HepG2 (cell line): ENCODE measurements around the gene SULT2B1. TPM values are rescaled to one million over a fixed set of nuclear protein-coding genes. Genes with fewer than 3 reads are reported as not detected.

ENCODE experiments used
- ATAC-seq: fragments of 200-7000 bp; cut with Tn5 transposase; 3 replicates; pipeline ENCODE4 v1.9.1; 2020; ENCODE audit warnings: mild to moderate bottlenecking, moderate library complexity
- BruUV-seq: library from RNA; stranded (reverse); fragments of 400-500 nt; replicated peaks from 2 replicates; lab custom pipeline; 2021; lab: Mats Ljungman, UMichigan
- CTCF ChIA-PET: fragments of 300-600 bp; formaldehyde crosslinking; extraction: SDS; loops from one replicate; lab custom pipeline; 2021; ENCODE audit warnings: low total read pairs, inconsistent platforms, low intra/inter-chr PET ratio; lab: Yijun Ruan, JAX
- POLR2A ChIA-PET: fragments of 350-600 bp; sonication (Branson Sonifier 250); formaldehyde crosslinking; loops from one replicate; lab custom pipeline; 2020; ENCODE audit warnings: antibody characterized with exemption, inconsistent platforms; lab: Yijun Ruan, JAX
- DNase-seq: peaks from one replicate; pipeline ENCODE4 v3.0.0-alpha.2; 2015; ENCODE audit warnings: low spot score
- FAIRE-seq: peaks from 3 replicates; lab custom pipeline; 2011; peaks lifted over from hg19 to GRCh38; lab: Jason Lieb, UNC
- H2AFZ ChIP-seq: one replicate; pipeline ENCODE4 v1.6.1; 2011; ENCODE audit warnings: low read length, inconsistent platforms
- H3K27ac ChIP-seq: fragments of 300-600 bp; 3 replicates; pipeline ENCODE4 v1.8.0; 2011; ENCODE audit warnings: mixed run types, mild to moderate bottlenecking, mixed read lengths, low read length, inconsistent platforms; ENCODE audit not compliant: insufficient read depth; ENCODE audit errors: extremely low read length
- H3K27me3 ChIP-seq, 2 experiments: fragments of 200-600 bp in 1 of 2; 2 replicates in 1 of 2; 3 replicates in 1 of 2; pipeline versions ENCODE4 v1.6.0 to v1.8.0; 2011; ENCODE audit warnings: low read length in 2 of 2, mild to moderate bottlenecking in 2 of 2, moderate library complexity in 2 of 2, inconsistent platforms in 1 of 2; ENCODE audit not compliant: insufficient read depth in 2 of 2, control insufficient read depth in 1 of 2
- H3K36me3 ChIP-seq, 2 experiments: fragments of 200-600 bp in 1 of 2; replicated peaks in 1 of 2; 2 replicates in 1 of 2; 3 replicates in 1 of 2; pipeline versions ENCODE4 v1.5.1 to v1.8.0; 2011; ENCODE audit warnings: low read length in 2 of 2, inconsistent platforms in 1 of 2; ENCODE audit not compliant: insufficient read depth in 2 of 2, control insufficient read depth in 1 of 2
- H3K4me1 ChIP-seq: 2 replicates; pipeline ENCODE4 v1.5.1; 2012; ENCODE audit warnings: low read length, inconsistent platforms; ENCODE audit not compliant: insufficient read depth
- H3K4me2 ChIP-seq: 2 replicates; pipeline ENCODE4 v1.6.0; 2011; ENCODE audit warnings: low read depth, low read length, inconsistent platforms
- H3K4me3 ChIP-seq, 3 experiments: fragments of 200-600 bp in 1 of 3; sonication (generic), shearing (Covaris generic) in 1 of 3; replicated peaks in 1 of 3; 2 replicates each; pipeline ENCODE4 v1.5.1; 2011 to 2016; ENCODE audit warnings: low read length in 3 of 3, inconsistent platforms in 2 of 3, low read depth in 2 of 3, mild to moderate bottlenecking in 2 of 3, control low read depth in 1 of 3, mixed read lengths in 1 of 3; ENCODE audit not compliant: insufficient read depth in 1 of 3
- H3K79me2 ChIP-seq: one replicate; pipeline ENCODE4 v1.6.1; 2011; ENCODE audit warnings: low read length, inconsistent platforms; ENCODE audit not compliant: insufficient read depth
- H3K9ac ChIP-seq: 2 replicates; pipeline ENCODE4 v1.6.0; 2011; ENCODE audit warnings: mild to moderate bottlenecking, low read depth, low read length, inconsistent platforms; ENCODE audit not compliant: insufficient read depth
- H3K9me3 ChIP-seq: 2 replicates; pipeline ENCODE4 v1.5.1; 2012; ENCODE audit warnings: mild to moderate bottlenecking, low read length
- H4K20me1 ChIP-seq: 2 replicates; pipeline ENCODE4 v1.6.0; 2011; ENCODE audit warnings: inconsistent platforms, mild to moderate bottlenecking, low read length, moderate library complexity; ENCODE audit not compliant: insufficient read depth
- AGO1 ChIP-seq: fragments of 200-400 bp; formaldehyde crosslinking; IDR thresholded peaks from 2 replicates; pipeline ENCODE4 v1.6.1; 2017; ENCODE audit warnings: mild to moderate bottlenecking, low read depth, low read length, moderate library complexity; ENCODE audit not compliant: poor library complexity, severe bottlenecking
- GATA4 ChIP-seq: sonication (generic); IDR thresholded peaks from 2 replicates; pipeline ENCODE4 v1.6.1; 2016; ENCODE audit warnings: antibody characterized with exemption, low read depth, borderline replicate concordance
- HNRNPH1 ChIP-seq: fragments of 200-400 bp; formaldehyde crosslinking; optimal IDR thresholded peaks from 2 replicates; pipeline ENCODE3; 2017; ENCODE audit warnings: mild to moderate bottlenecking, low read depth, low read length
- HNRNPL ChIP-seq: fragments of 200-400 bp; formaldehyde crosslinking; IDR thresholded peaks from 2 replicates; pipeline ENCODE4 v1.6.1; 2017; ENCODE audit warnings: mild to moderate bottlenecking, low read depth, low read length
- MIXL1 ChIP-seq: IDR thresholded peaks from 2 replicates; pipeline ENCODE4 v1.6.1; 2016
- MLX ChIP-seq: IDR thresholded peaks from 2 replicates; pipeline ENCODE4 v1.6.1; 2016
- POLR2AphosphoS2 ChIP-seq: IDR thresholded peaks from 2 replicates; pipeline ENCODE4 v1.6.1; 2011; ENCODE audit warnings: low read depth, low read length, improper control_type of control experiment
- RARG ChIP-seq: sonication (generic); formaldehyde crosslinking; IDR thresholded peaks from 2 replicates; pipeline ENCODE4 v1.4.0; 2020; ENCODE audit warnings: low read depth, mild to moderate bottlenecking, missing genetic modification reagents
- RBFOX2 ChIP-seq: fragments of 200-400 bp; formaldehyde crosslinking; IDR thresholded peaks from 2 replicates; pipeline ENCODE4 v1.6.1; 2017; ENCODE audit warnings: low read depth, mild to moderate bottlenecking, low read length
- SYNCRIP ChIP-seq: fragments of 200-400 bp; formaldehyde crosslinking; IDR thresholded peaks from 2 replicates; pipeline ENCODE4 v1.6.1; 2018; ENCODE audit warnings: mild to moderate bottlenecking, low read depth, low read length; ENCODE audit not compliant: insufficient read depth
- TP53 ChIP-seq: sonication (generic); formaldehyde crosslinking; conservative IDR thresholded peaks from 2 replicates; pipeline ENCODE4 v1.4.0; 2020; ENCODE audit warnings: missing genetic modification reagents
- ZBTB33 ChIP-seq: sonication (generic); formaldehyde crosslinking; IDR thresholded peaks from 2 replicates; pipeline ENCODE4 v1.4.0; 2020; ENCODE audit warnings: missing genetic modification reagents
- ZNF24 ChIP-seq: fragments of 450-650 bp; IDR thresholded peaks from 2 replicates; pipeline ENCODE4 v1.6.1; 2017; ENCODE audit warnings: antibody characterized with exemption, mild to moderate bottlenecking
- ZNF280D ChIP-seq: sonication (generic); formaldehyde crosslinking; IDR thresholded peaks from 2 replicates; pipeline ENCODE4 v1.5.1; 2020; ENCODE audit warnings: mild to moderate bottlenecking, missing genetic modification reagents
- ZNF549 ChIP-seq: sonication (generic); formaldehyde crosslinking; IDR thresholded peaks from 2 replicates; pipeline ENCODE4 v1.5.0; 2020; ENCODE audit warnings: missing genetic modification reagents
- ZNF639 ChIP-seq: conservative IDR thresholded peaks from 2 replicates; pipeline ENCODE4 v1.6.1; 2018; ENCODE audit warnings: missing genetic modification reagents
- ZNF746 ChIP-seq: sonication (generic); formaldehyde crosslinking; IDR thresholded peaks from 2 replicates; pipeline ENCODE4 v1.8.0; 2022; ENCODE audit warnings: mild to moderate bottlenecking, missing genetic modification reagents
- WGBS: methylation state at CpG from one replicate; pipeline ENCODE4 v1.1.6; 2017; ENCODE audit warnings: low lambda C conversion rate; 5-methylcytosine and 5-hydroxymethylcytosine counted together
- in situ Hi-C: cut with HindIII; loops from 2 replicates; pipeline ENCODE4 v1.10.0; 2017; ENCODE audit warnings: low pct_unique_long_range_greater_than_20kb; ENCODE audit not compliant: extremely low pct_ligation_motif_present
- intact Hi-C: fragments of 100-400 bp; cut with micrococcal nuclease; formaldehyde crosslinking; loops from one replicate; pipeline ENCODE4 v1.10.0; 2022; ENCODE audit not compliant: unreplicated experiment
- polyA plus RNA-seq, 8 experiments: library from polyadenylated mRNA; depleted of rRNA in 3 of 8; stranded (reverse) in 7 of 8; unstranded in 1 of 8; fragments of >200 nt; fragmentation: Illumina TruSeq in 4 of 8; extraction: Trizol in 4 of 8; gene quantifications; 2 replicates each; pipeline versions ENCODE4 v1.2.1 to v1.2.3, GENCODE V29; 2011 to 2016; ENCODE audit warnings: low read depth in 4 of 8, missing spikeins in 1 of 8, mixed read lengths in 1 of 8; ENCODE audit not compliant: insufficient read depth in 1 of 8
- total RNA-seq, 5 experiments: library from RNA; depleted of rRNA; stranded (reverse); fragments of >200 nt; fragmentation: Illumina TruSeq; extraction: Trizol; gene quantifications; 2 replicates each; pipeline ENCODE4 v1.2.3, GENCODE V29; 2016; ENCODE audit warnings: low read depth in 1 of 5

SULT2B1 gene
- total and polyA plus RNA-seq, 2 of the 13 experiments (the other 11 are each of a cell fraction or from before 2014, with no cell fraction given), result 0.13 TPM; not detected in 1

GRCh38 chr19:48613024-48613851 is 61.3 kb downstream of the SULT2B1 start:
- peaks cover 21% of the 10 kb centered on the region for H3K79me2 ChIP-seq
- ATAC-seq (peak; percentile 33), FAIRE-seq (no peak), DNase-seq (no peak)
- in situ Hi-C loops (no loop called here), intact Hi-C loops (no loop called here)
- BruUV-seq, result no TSS peak
- no peaks in the 10 kb centered on the region for H3K9me3 ChIP-seq
- CTCF ChIA-PET, result no interaction called here
- H3K4me1 ChIP-seq, result peaks cover 45% of the 10 kb centered on the region
- peaks cover 35% of the 10 kb centered on the region for H4K20me1 ChIP-seq
- 69% methylated on average over 5 of the region's 39 CpGs for whole genome bisulfite sequencing
- H3K27me3 ChIP-seq, result no peaks in the 10 kb centered on the region
- H3K4me3 ChIP-seq, result no peak overlapping the region
- POLR2A ChIA-PET, result interaction anchor here (1.0 kb wide), 1 partner anchor 24 kb away, joined by 3 read pairs; no protein-coding TSS in a partner anchor
- no peak overlapping the region for H3K4me2 ChIP-seq
- no peak overlapping the region for H3K27ac ChIP-seq
- H3K9ac ChIP-seq, result no peak overlapping the region
- peaks cover 15 to 28% of the 10 kb centered on the region in 2 experiments for H3K36me3 ChIP-seq
- H2AFZ ChIP-seq, result no peak overlapping the region
- TF ChIP-seq ZNF746 (CRISPR knock-in tag) (no peak), ZNF639 (CRISPR knock-in tag) (no peak), POLR2AphosphoS2 (0 out of 2 replicates have a peak, but pooled peaks have one; percentile 16), ZNF24 (no peak), HNRNPL (0 out of 2 replicates have a peak, but pooled peaks have one; percentile 20), SYNCRIP (no peak), MIXL1 (CRISPR knock-in tag) (no peak), AGO1 (peak; percentile 25), MLX (CRISPR knock-in tag) (no peak), HNRNPH1 (no peak), GATA4 (no peak), RARG (no peak), ZBTB33 (CRISPR knock-in tag) (peak; percentile 66; the same call in 1 of the 2 replicates), ZNF549 (CRISPR knock-in tag) (no peak), TP53 (CRISPR knock-in tag) (no peak), ZNF280D (CRISPR knock-in tag) (no peak), RBFOX2 (peak; percentile 51; the same call in 1 of the 2 replicates)
